Loucy (cell line): ENCODE results near the gene ASB4.

Experiments used
- H2AFZ ChIP-seq: fragments of 200-600 bp; sonication (generic); 2 replicates; pipeline ENCODE4 v1.6.0; 2016; ENCODE audit warnings: antibody characterized with exemption, mild to moderate bottlenecking, low read length, moderate library complexity
- H3F3A ChIP-seq: fragments of 200-600 bp; 2 replicates; pipeline ENCODE4 v1.6.0; 2016; ENCODE audit warnings: antibody characterized with exemption, low read depth, mild to moderate bottlenecking
- H3K27me3 ChIP-seq: fragments of 200-600 bp; sonication (generic); 2 replicates; pipeline ENCODE4 v1.6.1; 2014; ENCODE audit warnings: low read length, mild to moderate bottlenecking; ENCODE audit not compliant: insufficient read depth, poor library complexity, severe bottlenecking
- H3K36me3 ChIP-seq: fragments of 200-600 bp; sonication (generic); 2 replicates; pipeline ENCODE4 v1.6.1; 2016; ENCODE audit warnings: low read length; ENCODE audit not compliant: insufficient read depth
- H3K4me1 ChIP-seq: fragments of 200-600 bp; sonication (generic); 2 replicates; pipeline ENCODE4 v1.5.1; 2014; ENCODE audit warnings: low read length, mild to moderate bottlenecking; ENCODE audit not compliant: insufficient read depth, poor library complexity, severe bottlenecking
- H3K4me2 ChIP-seq: fragments of 200-600 bp; sonication (generic); 2 replicates; pipeline ENCODE4 v1.6.0; 2014; ENCODE audit warnings: antibody characterized with exemption, low read length, low read depth, mild to moderate bottlenecking; ENCODE audit not compliant: poor library complexity, severe bottlenecking
- H3K4me3 ChIP-seq: fragments of 200-600 bp; sonication (generic); 2 replicates; pipeline ENCODE4 v1.5.1; 2014; ENCODE audit warnings: low read length, mild to moderate bottlenecking, mixed read lengths; ENCODE audit not compliant: poor library complexity, severe bottlenecking
- H3K79me2 ChIP-seq: fragments of 200-600 bp; sonication (generic); 2 replicates; pipeline ENCODE4 v1.6.1; 2014; ENCODE audit warnings: low read length; ENCODE audit not compliant: insufficient read depth
- H3K9ac ChIP-seq: fragments of 200-600 bp; sonication (generic); 2 replicates; pipeline ENCODE4 v1.6.0; 2014; ENCODE audit warnings: mild to moderate bottlenecking, low read depth, low read length, moderate library complexity; ENCODE audit not compliant: poor library complexity, severe bottlenecking
- H3K9me2 ChIP-seq: fragments of 200-600 bp; sonication (generic); replicated peaks from 2 replicates; pipeline ENCODE4 v1.6.1; 2016; ENCODE audit warnings: low read depth, low read length, mixed read lengths
- H3K9me3 ChIP-seq: fragments of 200-600 bp; sonication (generic); 2 replicates; pipeline ENCODE4 v1.6.1; 2014; ENCODE audit warnings: mild to moderate bottlenecking, antibody characterized with exemption, low read length, low read depth; ENCODE audit not compliant: insufficient read depth
- H4K20me1 ChIP-seq: fragments of 200-600 bp; sonication (generic); 2 replicates; pipeline ENCODE4 v1.6.0; 2014; ENCODE audit warnings: antibody characterized with exemption, low read length, mild to moderate bottlenecking; ENCODE audit not compliant: insufficient read depth, poor library complexity, severe bottlenecking
- EZH2phosphoT487 ChIP-seq: fragments of 200-600 bp; IDR thresholded peaks from 2 replicates; pipeline ENCODE4 v1.6.1; 2018; ENCODE audit warnings: antibody characterized with exemption, mild to moderate bottlenecking, moderate library complexity, borderline replicate concordance
- TF ChIP-seq, protein P1 (sequence below): fragments of 200-600 bp; sonication (generic); conservative IDR thresholded peaks from 2 replicates; pipeline ENCODE4 v1.5.1; 2014; ENCODE audit warnings: mild to moderate bottlenecking, antibody characterized with exemption, low read length

ASB4 gene

DNA sequence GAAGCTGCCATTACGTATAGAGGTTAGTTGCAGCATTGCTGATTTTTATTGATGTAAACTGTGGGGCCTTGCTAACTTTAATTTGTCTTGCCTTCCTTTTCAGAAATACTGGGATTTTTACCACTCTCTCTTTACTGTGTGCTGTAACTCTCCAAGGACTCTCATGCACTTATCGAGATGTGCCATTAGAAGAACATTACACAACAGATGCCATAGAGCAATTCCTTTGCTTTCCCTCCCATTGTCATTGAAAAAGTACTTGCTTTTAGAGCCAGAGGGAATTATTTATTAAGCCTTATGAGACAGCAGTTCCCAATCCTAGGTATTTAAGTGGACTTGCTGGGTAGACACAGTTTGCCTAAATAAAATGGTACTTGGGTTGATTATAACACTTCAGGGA, 51.7 kb downstream of the ASB4 start:
- Histone ChIP-seq H3K4me2 (no peak overlapping the region), H4K20me1 (no peaks in the 10 kb centered on the region), H3K4me1 (no peaks in the 10 kb centered on the region), H3K4me3 (no peak overlapping the region), H2AFZ (no peak overlapping the region), H3K79me2 (no peaks in the 10 kb centered on the region), H3F3A (no peaks in the 10 kb centered on the region), H3K36me3 (no peaks in the 10 kb centered on the region), H3K9me2 (no peaks in the 10 kb centered on the region), H3K27me3 (no peaks in the 10 kb centered on the region), H3K9me3 (no peaks in the 10 kb centered on the region), H3K9ac (no peak overlapping the region)
- TF ChIP-seq, protein P1, sequence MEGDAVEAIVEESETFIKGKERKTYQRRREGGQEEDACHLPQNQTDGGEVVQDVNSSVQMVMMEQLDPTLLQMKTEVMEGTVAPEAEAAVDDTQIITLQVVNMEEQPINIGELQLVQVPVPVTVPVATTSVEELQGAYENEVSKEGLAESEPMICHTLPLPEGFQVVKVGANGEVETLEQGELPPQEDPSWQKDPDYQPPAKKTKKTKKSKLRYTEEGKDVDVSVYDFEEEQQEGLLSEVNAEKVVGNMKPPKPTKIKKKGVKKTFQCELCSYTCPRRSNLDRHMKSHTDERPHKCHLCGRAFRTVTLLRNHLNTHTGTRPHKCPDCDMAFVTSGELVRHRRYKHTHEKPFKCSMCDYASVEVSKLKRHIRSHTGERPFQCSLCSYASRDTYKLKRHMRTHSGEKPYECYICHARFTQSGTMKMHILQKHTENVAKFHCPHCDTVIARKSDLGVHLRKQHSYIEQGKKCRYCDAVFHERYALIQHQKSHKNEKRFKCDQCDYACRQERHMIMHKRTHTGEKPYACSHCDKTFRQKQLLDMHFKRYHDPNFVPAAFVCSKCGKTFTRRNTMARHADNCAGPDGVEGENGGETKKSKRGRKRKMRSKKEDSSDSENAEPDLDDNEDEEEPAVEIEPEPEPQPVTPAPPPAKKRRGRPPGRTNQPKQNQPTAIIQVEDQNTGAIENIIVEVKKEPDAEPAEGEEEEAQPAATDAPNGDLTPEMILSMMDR = no peak
- TF ChIP-seq EZH2phosphoT487 = no peak

DNA sequence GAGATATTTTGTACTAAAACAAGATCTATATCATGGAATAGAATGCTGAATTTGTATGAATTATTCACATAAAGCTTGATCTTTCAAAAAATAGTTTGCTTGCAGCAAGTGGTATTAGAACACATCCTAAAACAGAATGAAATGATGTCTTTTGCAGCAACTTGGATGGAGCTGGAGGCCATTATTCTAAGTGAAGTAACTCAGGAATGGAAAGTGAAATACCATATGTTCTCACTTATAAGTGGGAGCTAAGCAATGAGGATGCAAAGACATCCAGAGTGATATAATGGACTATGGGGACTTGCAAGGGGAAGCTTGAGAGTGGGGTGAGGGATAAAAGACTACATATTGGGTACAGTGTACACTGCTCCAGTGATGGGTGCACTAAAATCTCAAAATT, 53.7 kb downstream of the ASB4 start:
- H3K27me3 ChIP-seq = no peaks in the 10 kb centered on the region
- H3K9me2 ChIP-seq = no peaks in the 10 kb centered on the region
- TF ChIP-seq, protein P1 = no peak
- no peak for TF ChIP-seq EZH2phosphoT487
- H3K36me3 ChIP-seq = no peaks in the 10 kb centered on the region
- H4K20me1 ChIP-seq = no peaks in the 10 kb centered on the region
- H3K79me2 ChIP-seq = no peaks in the 10 kb centered on the region
- no peaks in the 10 kb centered on the region for H3K9me3 ChIP-seq
- H3F3A ChIP-seq = no peaks in the 10 kb centered on the region
- H2AFZ ChIP-seq = no peak overlapping the region
- no peak overlapping the region for H3K4me2 ChIP-seq
- H3K4me3 ChIP-seq = no peak overlapping the region
- H3K9ac ChIP-seq = no peak overlapping the region
- H3K4me1 ChIP-seq = no peaks in the 10 kb centered on the region

DNA sequence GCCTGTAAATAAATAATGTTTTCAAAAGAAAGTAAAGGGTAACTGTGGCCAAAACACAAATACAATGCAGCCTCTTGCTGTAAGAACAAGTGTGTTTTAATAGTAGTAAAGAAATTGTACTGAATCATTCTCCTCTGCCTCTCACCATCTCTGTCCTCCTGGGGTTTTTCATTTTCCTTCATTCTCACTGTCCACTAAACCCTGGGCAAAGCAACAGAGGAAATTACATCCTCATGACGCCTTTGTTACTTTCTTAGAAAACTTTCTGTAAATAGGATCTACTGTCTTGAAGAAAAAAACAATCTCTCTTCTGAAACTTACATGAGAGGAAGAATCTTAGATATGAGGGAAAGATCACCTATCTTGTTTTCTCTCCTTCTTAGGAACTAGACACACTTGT, 54.6 kb downstream of the ASB4 start:
- no peak overlapping the region for H3K9ac ChIP-seq
- no peak for TF ChIP-seq EZH2phosphoT487
- TF ChIP-seq, protein P1 = no peak
- H4K20me1 ChIP-seq = no peaks in the 10 kb centered on the region
- no peaks in the 10 kb centered on the region for H3K4me1 ChIP-seq
- no peaks in the 10 kb centered on the region for H3K9me2 ChIP-seq
- no peaks in the 10 kb centered on the region for H3K36me3 ChIP-seq
- no peaks in the 10 kb centered on the region for H3K27me3 ChIP-seq
- no peaks in the 10 kb centered on the region for H3F3A ChIP-seq
- no peak overlapping the region for H3K4me3 ChIP-seq
- H3K4me2 ChIP-seq = no peak overlapping the region
- no peaks in the 10 kb centered on the region for H3K9me3 ChIP-seq
- no peaks in the 10 kb centered on the region for H3K79me2 ChIP-seq
- H2AFZ ChIP-seq = 0 out of 2 replicates have a peak overlapping the region, but pooled peaks have one; percentile 25
